RCC 7860 (cell line): ENCODE results near the gene ST3GAL5.

Experiments
- DNase-seq: peaks from one replicate; pipeline ENCODE4 v3.0.0-alpha.2; 2015; ENCODE audit warnings: low spot score
- FAIRE-seq: peaks from 2 replicates; lab custom pipeline; 2012; peaks lifted over from hg19 to GRCh38; lab: Jason Lieb, UNC

The ST3GAL5 gene

GRCh38 chr2:85793584-85793983, 95.2 kb downstream of the ST3GAL5 start:
- no peak for FAIRE-seq
- no peak for DNase-seq

DNA sequence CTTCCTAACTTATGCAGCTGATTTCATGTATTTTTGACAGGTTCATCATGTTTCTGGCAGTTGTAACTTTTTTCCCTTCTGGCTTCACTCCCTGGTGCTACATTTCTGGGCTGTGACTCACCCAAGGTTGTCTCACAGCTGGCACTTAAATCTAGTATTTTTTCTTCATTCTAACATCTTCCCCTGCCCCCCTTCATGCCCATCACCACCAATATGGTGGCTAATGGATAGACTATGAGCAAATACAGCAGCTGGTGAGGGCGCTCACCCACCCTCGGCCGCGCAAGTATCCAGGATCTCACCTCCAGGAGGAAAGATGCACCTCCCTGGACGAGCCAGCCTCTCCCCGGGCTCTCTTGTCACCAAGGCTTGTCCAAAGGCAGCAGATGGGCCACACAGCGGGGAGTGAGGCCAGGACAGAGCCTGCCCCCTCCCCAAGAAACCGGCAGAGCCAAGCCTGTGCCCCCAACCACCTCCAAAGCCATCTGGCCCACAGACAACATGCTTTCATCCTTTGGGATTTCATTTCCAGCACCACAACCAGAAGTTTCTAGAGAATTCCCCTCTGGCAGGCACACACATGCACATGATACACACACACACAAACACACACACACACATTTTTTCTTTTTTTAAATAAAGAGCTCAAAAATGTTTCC, 95.9 kb downstream of the ST3GAL5 start:
- DNase-seq (peak; percentile 66), FAIRE-seq (peak; percentile 89)

DNA sequence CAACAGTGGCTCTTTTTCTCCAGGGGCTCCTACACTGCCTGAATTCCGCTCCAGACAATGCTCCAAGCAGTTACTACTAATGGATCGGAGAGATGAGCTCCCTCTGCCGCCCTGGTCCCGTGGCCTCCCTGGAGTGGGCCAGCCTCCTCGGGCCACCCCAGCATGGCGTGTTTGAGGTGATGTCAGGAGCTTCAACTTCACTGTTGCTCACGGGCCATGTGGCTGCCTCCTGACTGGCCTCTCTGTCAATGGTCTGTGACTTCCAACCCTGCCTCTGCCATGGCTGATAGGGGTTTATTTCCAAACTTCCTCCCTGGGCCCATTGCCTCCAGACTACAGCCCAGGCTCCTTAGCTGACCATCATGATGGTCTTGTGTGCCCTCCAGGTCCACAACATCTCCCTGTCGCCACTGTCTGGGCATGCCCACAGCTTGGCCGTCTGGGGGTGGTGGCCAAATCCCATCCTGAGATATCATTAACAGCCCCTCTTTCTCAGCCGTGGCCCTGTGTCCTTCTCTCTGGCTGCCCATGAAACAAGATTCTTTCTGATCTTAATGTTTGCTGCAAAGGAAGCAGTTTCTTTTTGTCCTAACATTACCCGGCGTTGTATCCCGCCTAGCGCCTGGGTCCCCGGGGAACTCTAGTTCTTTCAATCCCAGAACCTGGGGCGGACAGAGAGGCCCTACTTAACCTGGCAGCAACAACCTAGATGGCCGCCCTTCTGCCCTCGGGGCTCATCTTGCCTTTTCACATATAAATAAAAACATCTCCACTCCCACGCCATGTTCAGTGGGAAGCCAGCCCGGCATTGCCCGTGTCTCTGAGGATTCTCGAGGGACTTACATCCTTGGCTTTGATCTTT, 96.9 kb downstream of the ST3GAL5 start:
- DNase-seq, result no peak
- FAIRE-seq, result no peak

GRCh38 chr2:85790499-85791188, 98.1 kb downstream of the ST3GAL5 start:
- no peak for FAIRE-seq
- no peak for DNase-seq

GRCh38 chr2:85790032-85790431, 98.8 kb downstream of the ST3GAL5 start:
- FAIRE-seq (no peak), DNase-seq (no peak)

GRCh38 chr2:85789271-85789670, 99.5 kb downstream of the ST3GAL5 start:
- no peak for FAIRE-seq

DNA sequence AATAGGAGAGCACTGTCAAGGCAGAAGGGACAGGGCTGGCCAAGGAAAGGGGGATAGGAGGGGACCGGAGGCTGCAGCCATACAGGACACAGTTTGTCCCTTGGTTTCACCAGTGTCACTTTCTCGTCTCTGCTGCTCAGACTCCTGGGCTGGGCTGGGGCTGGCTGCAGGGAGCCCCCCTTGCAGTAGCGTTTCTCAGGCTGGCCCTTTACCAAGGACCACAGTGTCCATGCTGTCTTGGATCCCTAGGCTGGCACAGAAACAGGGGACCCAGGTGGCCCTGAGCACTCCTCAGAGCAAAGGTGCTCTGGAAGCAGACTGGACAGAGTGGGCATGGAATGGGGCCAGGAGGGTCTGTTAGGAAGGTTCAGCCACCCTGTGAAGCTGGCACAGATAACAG, 100.2 kb downstream of the ST3GAL5 start:
- DNase-seq, result no peak
- FAIRE-seq, result no peak

More at GRCh38 chr2:85789271-85789670, 99.5 kb downstream of the ST3GAL5 start:
- DNase-seq, result no peak

GRCh38 chr2:85787981-85788340, 100.8 kb downstream of the ST3GAL5 start:
- no peak for DNase-seq
- FAIRE-seq, result no peak

GRCh38 chr2:85787282-85787980, 101.4 kb downstream of the ST3GAL5 start:
- DNase-seq (no peak), FAIRE-seq (no peak)
